ENCODE data around the gene SLC25A15.

Gene SLC25A15

DNA sequence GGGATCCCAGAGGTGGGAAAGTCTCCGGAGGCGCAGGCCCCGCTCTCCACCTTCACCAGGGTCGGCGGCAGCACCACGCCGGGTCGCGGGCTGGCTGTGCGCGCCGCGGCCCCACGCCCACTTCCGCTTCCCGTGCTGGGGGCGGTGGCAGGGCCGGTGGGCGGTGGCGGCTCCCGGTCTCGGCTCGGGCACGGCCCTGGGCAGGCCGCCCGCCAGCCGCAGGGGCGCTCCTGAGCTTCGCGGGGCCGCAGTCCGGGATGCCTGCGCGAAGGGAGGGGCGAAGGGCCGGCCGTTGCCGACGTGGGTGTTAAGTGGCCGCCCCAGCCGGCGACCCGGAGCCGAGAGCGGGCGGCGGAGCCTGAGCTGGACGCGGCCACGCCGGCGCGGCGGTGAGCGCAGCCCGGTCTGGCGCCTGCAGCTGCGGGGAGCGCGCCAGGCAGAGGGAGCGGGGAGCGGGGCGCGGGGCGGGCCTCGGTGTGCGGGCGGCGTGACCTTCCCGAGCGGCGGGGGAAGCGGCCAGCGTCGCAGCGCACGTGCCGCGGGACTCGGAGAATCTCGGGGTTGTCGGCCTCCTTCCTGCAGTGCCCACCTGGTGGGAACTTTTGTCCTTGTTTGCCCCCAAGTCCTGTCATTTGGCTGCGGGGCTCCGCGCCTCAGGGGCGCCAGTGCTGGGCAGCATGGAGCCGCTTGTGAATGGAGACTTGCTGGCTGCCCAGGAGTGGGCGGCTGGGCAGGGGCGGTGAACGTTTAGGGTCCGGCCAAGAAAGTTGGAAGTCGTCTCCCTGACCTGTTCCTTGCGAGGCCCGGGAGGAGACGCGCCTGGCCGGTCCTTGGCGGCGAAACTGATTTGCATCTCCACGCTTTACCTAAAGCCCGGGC lies at the start of gene SLC25A15:
Gene SLC25A15, plus strand, starts transcription at position 337 of the 879 bp plus-strand sequence. CDS start 3,616 bp downstream, outside the sequence.
- in situ Hi-C loops (cut with MboI; ENCODE audit: low sequenced_read_pairs), result loop anchor here (25.0 kb wide), 1 partner anchor 248 kb away; no protein-coding TSS in a partner anchor

- in situ Hi-C loops (cut with MboI; ENCODE audit: low sequenced_read_pairs), result no loop called here
Observed at GRCh38 chr13:40749327-40749726, 40.1 kb upstream of the SLC25A15 start.

GRCh38 chr13:40755082-40755700 lies 34.2 kb upstream of the SLC25A15 start:
- in situ Hi-C loops (cut with MboI; ENCODE audit: low sequenced_read_pairs), result no loop called here

- in situ Hi-C loops (cut with MboI; ENCODE audit: low sequenced_read_pairs), result no loop called here
Observed at GRCh38 chr13:40756042-40756441, 33.4 kb upstream of the SLC25A15 start.

- in situ Hi-C loops (cut with MboI; ENCODE audit: low sequenced_read_pairs), result no loop called here
Observed at GRCh38 chr13:40758811-40759210, 30.6 kb upstream of the SLC25A15 start.

DNA sequence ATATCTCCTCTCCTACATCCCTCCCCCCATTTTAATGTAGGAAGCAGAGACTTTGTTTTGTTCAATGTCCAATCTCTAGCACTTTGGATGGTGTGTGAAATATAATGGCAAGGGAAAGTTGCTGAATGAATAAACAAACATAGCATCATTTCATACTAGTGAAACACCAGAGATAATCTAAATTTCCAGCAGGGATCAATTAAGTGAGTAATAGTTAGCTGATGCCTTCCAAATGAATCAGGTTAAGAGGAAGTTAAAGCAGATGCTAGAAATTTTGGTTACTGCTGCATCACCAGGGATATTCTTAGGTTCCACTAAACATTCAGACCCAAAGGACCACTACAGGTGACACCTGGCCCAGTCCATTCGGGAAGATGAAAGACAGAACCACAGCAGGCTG lies 26.6 kb upstream of the SLC25A15 start:
- in situ Hi-C loops (cut with MboI; ENCODE audit: low sequenced_read_pairs), result no loop called here

- in situ Hi-C loops (cut with MboI; ENCODE audit: low sequenced_read_pairs), result no loop called here
Observed at GRCh38 chr13:40764587-40765403, 24.6 kb upstream of the SLC25A15 start.

GRCh38 chr13:40765602-40766001 lies 23.8 kb upstream of the SLC25A15 start:
- in situ Hi-C loops (cut with MboI; ENCODE audit: low sequenced_read_pairs), result no loop called here

DNA sequence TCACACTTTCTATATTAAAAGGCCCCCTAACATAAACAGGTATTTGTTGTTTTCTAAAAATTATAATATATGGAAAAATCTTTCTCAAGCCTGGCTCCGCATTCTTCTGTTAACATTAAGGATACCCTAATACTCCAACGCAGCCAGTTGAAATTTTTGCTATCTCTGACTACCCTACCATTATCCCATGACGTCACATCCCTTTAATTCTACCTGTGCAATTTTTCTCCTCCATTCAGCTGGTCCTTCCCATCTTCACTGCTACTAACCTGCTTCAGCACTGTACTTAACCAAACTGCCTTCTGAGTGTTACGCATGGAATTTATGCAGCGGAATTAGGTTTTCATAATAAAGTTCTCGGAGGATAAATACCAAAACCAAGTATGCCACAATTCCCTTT lies 19.4 kb upstream of the SLC25A15 start:
- in situ Hi-C loops (cut with MboI; ENCODE audit: low sequenced_read_pairs), result no loop called here

DNA sequence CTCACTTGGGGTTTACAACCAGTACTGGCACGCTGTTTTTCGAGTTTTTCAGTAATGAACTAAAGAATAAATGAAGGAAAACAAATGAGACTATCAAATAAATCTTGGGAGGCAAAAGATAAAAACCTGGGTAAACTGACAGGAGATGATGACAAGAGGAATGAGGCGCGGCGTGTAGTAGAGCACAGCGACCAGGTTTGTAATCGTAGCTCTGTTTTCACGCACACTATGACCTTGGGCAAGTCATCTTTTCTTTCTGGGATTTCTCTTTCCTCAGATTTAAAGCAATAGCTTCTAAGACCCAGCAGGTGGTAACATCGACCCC lies 18.8 kb upstream of the SLC25A15 start:
- in situ Hi-C loops (cut with MboI; ENCODE audit: low sequenced_read_pairs), result no loop called here

GRCh38 chr13:40770934-40771618 lies 18.3 kb upstream of the SLC25A15 start, which contains the start of gene MRPS31:
MRPS31 (minus strand) TSS chr13:40771190; CDS start chr13:40771136, 54 bp downstream.
- in situ Hi-C loops (cut with MboI; ENCODE audit: low sequenced_read_pairs), result no loop called here

- in situ Hi-C loops (cut with MboI; ENCODE audit: low sequenced_read_pairs), result no loop called here
Observed at GRCh38 chr13:40772765-40773473, 16.5 kb upstream of the SLC25A15 start.

GRCh38 chr13:40774672-40775071 lies 14.7 kb upstream of the SLC25A15 start:
- in situ Hi-C loops (cut with MboI; ENCODE audit: low sequenced_read_pairs), result loop anchor here (25.0 kb wide), 1 partner anchor 263 kb away; no protein-coding TSS in a partner anchor

- in situ Hi-C loops (cut with MboI; ENCODE audit: low sequenced_read_pairs), result loop anchor here (25.0 kb wide), 1 partner anchor 261 kb away; no protein-coding TSS in a partner anchor
Observed at GRCh38 chr13:40776232-40776631, 13.2 kb upstream of the SLC25A15 start.

GRCh38 chr13:40776681-40777165 lies 12.7 kb upstream of the SLC25A15 start:
- in situ Hi-C loops (cut with MboI; ENCODE audit: low sequenced_read_pairs), result loop anchor here (25.0 kb wide), 1 partner anchor 261 kb away; no protein-coding TSS in a partner anchor

GRCh38 chr13:40777166-40777808 lies 12.1 kb upstream of the SLC25A15 start:
- in situ Hi-C loops (cut with MboI; ENCODE audit: low sequenced_read_pairs), result loop anchor here (25.0 kb wide), 1 partner anchor 260 kb away; no protein-coding TSS in a partner anchor

- in situ Hi-C loops (cut with MboI; ENCODE audit: low sequenced_read_pairs), result loop anchor here (25.0 kb wide), 1 partner anchor 260 kb away; no protein-coding TSS in a partner anchor
Observed at GRCh38 chr13:40777809-40778175, 11.6 kb upstream of the SLC25A15 start.

GRCh38 chr13:40779049-40779448 lies 10.4 kb upstream of the SLC25A15 start:
- in situ Hi-C loops (cut with MboI; ENCODE audit: low sequenced_read_pairs), result loop anchor here (25.0 kb wide), 1 partner anchor 258 kb away; no protein-coding TSS in a partner anchor

- in situ Hi-C loops (cut with MboI; ENCODE audit: low sequenced_read_pairs), result loop anchor here (25.0 kb wide), 1 partner anchor 257 kb away; no protein-coding TSS in a partner anchor
Observed at GRCh38 chr13:40779796-40780285, 9.6 kb upstream of the SLC25A15 start.
